ENCODE measurements around the gene NR2C2AP.

Gene NR2C2AP

GRCh38 chr19:19201697-19202630 lies 1.2 kb downstream of the NR2C2AP start:
- H3K27ac ChIP-seq: peak overlapping the region; percentile 92
- TF ChIP-seq ZFX (IDR thresholded peaks at IDR 0.05; ENCODE audit: borderline replicate concordance): no peak
- TF ChIP-seq CTCF (IDR thresholded peaks at IDR 0.05): no peak

- H3K27ac ChIP-seq: peak overlapping the region; percentile 94; the same call in 1 of the 2 replicates
- TF ChIP-seq ZFX (IDR thresholded peaks at IDR 0.05; ENCODE audit: borderline replicate concordance): no peak
- no peak for TF ChIP-seq CTCF (IDR thresholded peaks at IDR 0.05)
These were observed 9.3 kb downstream of the NR2C2AP start for GRCh38 chr19:19193926-19194325.

GRCh38 chr19:19192910-19193423 lies 10.2 kb downstream of the NR2C2AP start:
- H3K27ac ChIP-seq: peak overlapping the region; percentile 94
- no peak for TF ChIP-seq CTCF (IDR thresholded peaks at IDR 0.05)
- no peak for TF ChIP-seq ZFX (IDR thresholded peaks at IDR 0.05; ENCODE audit: borderline replicate concordance)

GRCh38 chr19:19192078-19192882 lies 10.9 kb downstream of the NR2C2AP start, which contains the start of the genes BORCS8 and RFXANK:
Gene BORCS8 (minus strand): TSS chr19:19192152. CDS start chr19:19192117, 35 bp downstream.
Gene RFXANK (plus strand): TSS chr19:19192258. CDS start chr19:19193947, 1,689 bp downstream.
- TF ChIP-seq ZFX (IDR thresholded peaks at IDR 0.05; ENCODE audit: borderline replicate concordance) (no peak), CTCF (IDR thresholded peaks at IDR 0.05) (no peak)
- H3K27ac ChIP-seq: peak within 1 kb of the TSS; percentile 94

- TF ChIP-seq ZFX (IDR thresholded peaks at IDR 0.05; ENCODE audit: borderline replicate concordance) (no peak), CTCF (IDR thresholded peaks at IDR 0.05) (no peak)
- peak overlapping the region; percentile 94 for H3K27ac ChIP-seq
These were observed 11.5 kb downstream of the NR2C2AP start for GRCh38 chr19:19191768-19192077.

GRCh38 chr19:19186742-19187141 lies 16.5 kb downstream of the NR2C2AP start:
- no peak overlapping the region for H3K27ac ChIP-seq
- TF ChIP-seq ZFX (IDR thresholded peaks at IDR 0.05; ENCODE audit: borderline replicate concordance): no peak
- TF ChIP-seq CTCF (IDR thresholded peaks at IDR 0.05): no peak
